HG03558 (cell line): ENCODE results near the gene ARHGAP28.

Experiments used
- ATAC-seq: cut with Tn5 transposase; IDR thresholded peaks from one replicate; pipeline ENCODE4 v1.9.1; 2021; ENCODE audit warnings: moderate number of reproducible peaks; ENCODE audit not compliant: unreplicated experiment; ENCODE audit errors: extremely low read depth

Gene ARHGAP28

GRCh38 chr18:6860804-6861448 is 131.4 kb downstream of the ARHGAP28 start:
- no peak for ATAC-seq

GRCh38 chr18:6865251-6865650 is 135.7 kb downstream of the ARHGAP28 start:
- no peak for ATAC-seq

- no peak for ATAC-seq
These were observed 137.1 kb downstream of the ARHGAP28 start for GRCh38 chr18:6866552-6867085.

- ATAC-seq: no peak
These were observed 138.5 kb downstream of the ARHGAP28 start for GRCh38 chr18:6868033-6868432.

GRCh38 chr18:6871566-6871965 is 142.1 kb downstream of the ARHGAP28 start:
- ATAC-seq: no peak

- ATAC-seq: no peak
These were observed 143.7 kb downstream of the ARHGAP28 start for GRCh38 chr18:6873040-6873751.

GRCh38 chr18:6874315-6874714 is 144.8 kb downstream of the ARHGAP28 start:
- no peak for ATAC-seq

- no peak for ATAC-seq
These were observed 146.2 kb downstream of the ARHGAP28 start for GRCh38 chr18:6875749-6876148.

GRCh38 chr18:6876641-6877041 is 147.1 kb downstream of the ARHGAP28 start:
- no peak for ATAC-seq

- no peak for ATAC-seq
These were observed 147.8 kb downstream of the ARHGAP28 start for GRCh38 chr18:6877288-6877687.

- ATAC-seq: no peak
These were observed 149.2 kb downstream of the ARHGAP28 start for GRCh38 chr18:6878556-6879297.

- ATAC-seq: no peak
These were observed 150.1 kb downstream of the ARHGAP28 start for GRCh38 chr18:6879508-6880195.

GRCh38 chr18:6881034-6881820 is 151.7 kb downstream of the ARHGAP28 start:
- ATAC-seq: no peak

GRCh38 chr18:6882401-6882800 is 152.9 kb downstream of the ARHGAP28 start:
- ATAC-seq: no peak

- ATAC-seq: no peak
These were observed 155.5 kb downstream of the ARHGAP28 start for GRCh38 chr18:6885006-6885481.

- no peak for ATAC-seq
These were observed 156.7 kb downstream of the ARHGAP28 start for GRCh38 chr18:6885992-6886796.

GRCh38 chr18:6886797-6887330 is 157.3 kb downstream of the ARHGAP28 start:
- ATAC-seq: no peak

- ATAC-seq: no peak
These were observed 162.3 kb downstream of the ARHGAP28 start for GRCh38 chr18:6891788-6892187.
